ENCODE measurements around the gene SYNGAP1. TPM values are rescaled to one million over a fixed set of nuclear protein-coding genes. Genes with fewer than 3 reads are reported as not detected.

Gene SYNGAP1
- total and polyA plus RNA-seq, 9 of the 15 experiments (the other 6 are each of a cell fraction or from before 2014, with no cell fraction given) = 0.01 to 22.8 (median 3.2) TPM

GRCh38 chr6:33415831-33416230 is 4.0 kb upstream of the SYNGAP1 start:
- peaks cover 53% of the 10 kb centered on the region for H3K79me2 ChIP-seq (ENCODE audit: control insufficient read depth, insufficient read depth, low read length)
- 0 out of 2 replicates have a peak overlapping the region, but pooled peaks have one; percentile 84 for H3K4me3 ChIP-seq
- H3K9me3 ChIP-seq (replicated peaks; ENCODE audit: control insufficient read depth, insufficient read depth, low read depth, low read length) = no peaks in the 10 kb centered on the region
- H3K27me3 ChIP-seq (ENCODE audit: control insufficient read depth in 2 of 2, insufficient read depth in 2 of 2, low read length in 2 of 2) = no peaks in the 10 kb centered on the region
- in situ Hi-C loops (cut with MboI) (no loop called here), intact Hi-C loops (cut with micrococcal nuclease) (no loop called here)
- ATAC-seq = no peak
- no peak overlapping the region for H3K27ac ChIP-seq (ENCODE audit: extremely low read depth, low read depth, low read length)
- DNase-seq (ENCODE audit: extremely low read depth in 1 of 4, low spot score in 3 of 4) = no peak
- peak overlapping the region; percentile 49 for H3K4me2 ChIP-seq (ENCODE audit: insufficient read depth, low read length)
- FAIRE-seq = no peak
- peaks cover 37 to 55% of the 10 kb centered on the region in 2 experiments for H3K4me1 ChIP-seq (replicated peaks in 1 of 2; ENCODE audit: control insufficient read depth in 2 of 2, insufficient read depth in 2 of 2, low read length in 2 of 2)
- H4K20me1 ChIP-seq (replicated peaks; ENCODE audit: control insufficient read depth, insufficient read depth, low read length) = peaks cover 5% of the 10 kb centered on the region
- no TSS peak for BruUV-seq (replicated peaks)
- H3K9me1 ChIP-seq (ENCODE audit: control insufficient read depth, insufficient read depth, low read length) = no peaks in the 10 kb centered on the region
- ChIA-PET POLR2A (interaction anchor here (0.5 to 2.1 kb wide), 6 partner anchors 10 to 139 kb away, joined by 3 to 7 read pairs (median 4); partner anchors contain the start of gene B3GALT4), CTCF (ENCODE audit: low intra/inter-chr PET ratio) (no interaction called here)
- H3K36me3 ChIP-seq (ENCODE audit: control insufficient read depth, insufficient read depth, low read length) = peaks cover 50% of the 10 kb centered on the region; the same call in 2 of the 3 replicates
- 85% methylated on average over 8 of the region's 9 CpGs for WGBS (ENCODE audit: insufficient coverage, low coverage, missing lambda C conversion rate)
- H2AFZ ChIP-seq (ENCODE audit: low read depth, low read length) = no peak overlapping the region
- H3K9ac ChIP-seq (ENCODE audit: insufficient read depth in 1 of 2, low read depth in 2 of 2, low read length in 2 of 2) = peak overlapping the region in 1 of 2 experiments; percentile 59; a peak in 1 of 4 replicates
- no peak for TF ChIP-seq ZNF431 (CRISPR knock-in tag; IDR thresholded peaks at IDR 0.05)
- TF ChIP-seq THRB (CRISPR knock-in tag; conservative IDR thresholded peaks at IDR 0.05) = no peak
- no peak for TF ChIP-seq HLTF (IDR thresholded peaks at IDR 0.05)
- 0 out of 2 replicates have a peak, but pooled peaks have one; percentile 23 for TF ChIP-seq ETV5 (CRISPR knock-in tag; IDR thresholded peaks at IDR 0.05; ENCODE audit: low read depth)
- TF ChIP-seq HDAC6 (IDR thresholded peaks at IDR 0.05; ENCODE audit: low read depth, low read length) = no peak
- TF ChIP-seq MCM3 (IDR thresholded peaks at IDR 0.05) = no peak
- TF ChIP-seq SNRNP70 (optimal IDR thresholded peaks at IDR 0.05; ENCODE audit: low read depth, low read length) = no peak
- TF ChIP-seq NCOA2 (IDR thresholded peaks at IDR 0.05; ENCODE audit: partially characterized antibody in 2 of 2) = no peak
- TF ChIP-seq NFE2 (IDR thresholded peaks at IDR 0.05; ENCODE audit: low read depth) = no peak
- peak; percentile 32; the same call in 1 of the 2 replicates for TF ChIP-seq NR2C1 (IDR thresholded peaks at IDR 0.05)
- 0 out of 2 replicates have a peak, but pooled peaks have one; percentile 20 for TF ChIP-seq NR2C1 (tag; IDR thresholded peaks at IDR 0.05)
- TF ChIP-seq RBFOX2 (IDR thresholded peaks at IDR 0.05; ENCODE audit: low read depth, low read length) = 0 out of 2 replicates have a peak, but pooled peaks have one; percentile 5
- TF ChIP-seq KHSRP (IDR thresholded peaks at IDR 0.05) = no peak
- TF ChIP-seq KAT7 (CRISPR knock-in tag; IDR thresholded peaks at IDR 0.05; ENCODE audit: borderline replicate concordance) = no peak
- TF ChIP-seq CAMTA2 (CRISPR knock-in tag; conservative IDR thresholded peaks at IDR 0.05) = no peak
